Caco-2 (cell line): ENCODE data around the gene MAZ. TPM values are rescaled to one million over a fixed set of nuclear protein-coding genes. Genes with fewer than 3 reads are reported as not detected.
A peak's percentile ranks its signal among the peaks of the same experiment; 100 is the strongest.

Source experiments
- BruUV-seq: library from RNA; stranded (reverse); fragments of 400-500 nt; replicated peaks from 2 replicates; lab custom pipeline; 2021; lab: Mats Ljungman, UMichigan
- CTCF ChIA-PET: fragments of 300-600 bp; sonication (Branson Sonifier 250); formaldehyde crosslinking; loops from one replicate; lab custom pipeline; 2022; ENCODE audit warnings: antibody characterized with exemption; lab: Charles Lee
- POLR2A ChIA-PET: fragments of 300-600 bp; sonication (Branson Sonifier 250); formaldehyde crosslinking; loops from one replicate; lab custom pipeline; 2022; ENCODE audit warnings: antibody characterized with exemption; lab: Charles Lee
- DNase-seq, 2 experiments: peaks; one replicate each; pipeline versions ENCODE4 v3.0.0 to v3.0.0-alpha.2; 2020 to 2022
- H3K27me3 ChIP-seq: replicated peaks from 2 replicates; pipeline ENCODE4 v1.6.0; 2011; ENCODE audit warnings: low read length; ENCODE audit not compliant: control insufficient read depth, insufficient read depth
- H3K36me3 ChIP-seq: 2 replicates; pipeline ENCODE4 v1.5.1; 2011; ENCODE audit warnings: low read length; ENCODE audit not compliant: control insufficient read depth, insufficient read depth
- H3K4me1 ChIP-seq: fragments of 250-450 bp; sonication (Bioruptor Pico); 2 replicates; pipeline ENCODE4 v1.5.1; 2020; ENCODE audit warnings: mild to moderate bottlenecking
- H3K4me3 ChIP-seq: 2 replicates; pipeline ENCODE4 v1.5.1; 2011; ENCODE audit warnings: low read depth, mild to moderate bottlenecking, control low read depth, low read length
- H3K9me3 ChIP-seq: fragments of 250-450 bp; sonication (Bioruptor Pico); 2 replicates; pipeline ENCODE4 v1.5.1; 2020; ENCODE audit warnings: mild to moderate bottlenecking, moderate library complexity
- H3K27ac Mint-ChIP-seq: one replicate; pipeline ENCODE4 v1.8.0; 2022; ENCODE audit warnings: mixed read lengths; ENCODE audit not compliant: unreplicated experiment
- H3K27me3 Mint-ChIP-seq: one replicate; pipeline ENCODE4 v1.8.0; 2022; ENCODE audit warnings: mixed read lengths; ENCODE audit not compliant: insufficient read depth, unreplicated experiment
- H3K36me3 Mint-ChIP-seq: one replicate; pipeline ENCODE4 v1.8.0; 2022; ENCODE audit warnings: mild to moderate bottlenecking, mixed read lengths; ENCODE audit not compliant: insufficient read depth, unreplicated experiment
- H3K4me1 Mint-ChIP-seq: one replicate; pipeline ENCODE4 v1.8.0; 2022; ENCODE audit warnings: low read depth, mixed read lengths; ENCODE audit not compliant: unreplicated experiment
- H3K4me3 Mint-ChIP-seq: one replicate; pipeline ENCODE4 v1.8.0; 2022; ENCODE audit warnings: mild to moderate bottlenecking, moderate library complexity, mixed read lengths; ENCODE audit not compliant: unreplicated experiment
- H3K9me3 Mint-ChIP-seq: one replicate; pipeline ENCODE4 v1.8.0; 2022; ENCODE audit warnings: mixed read lengths; ENCODE audit not compliant: unreplicated experiment
- CTCF ChIP-seq, 2 experiments: fragments of 200-600 bp in 1 of 2; IDR thresholded peaks; 1 replicate in 1 of 2; 2 replicates in 1 of 2; pipeline versions ENCODE4 v1.5.1 to v1.8.0; 2011 to 2022; ENCODE audit warnings: antibody characterized with exemption in 1 of 2, control low read depth in 1 of 2, inconsistent platforms in 1 of 2, low read depth in 1 of 2, low read length in 1 of 2, mild to moderate bottlenecking in 1 of 2, moderate library complexity in 1 of 2; ENCODE audit not compliant: insufficient read depth in 1 of 2, severe bottlenecking in 1 of 2, unreplicated experiment in 1 of 2
- intact Hi-C: fragments of 100-400 bp; cut with micrococcal nuclease; formaldehyde crosslinking; loops from one replicate; pipeline ENCODE4 v1.10.0; 2022; ENCODE audit not compliant: unreplicated experiment
- total RNA-seq: library from RNA; stranded (reverse); gene quantifications from 2 replicates; pipeline ENCODE4 v1.2.3, GENCODE V29; 2022

Gene MAZ
- total RNA-seq, 1 experiment from 2014 or later, result 317 TPM

- TF ChIP-seq CTCF (IDR thresholded peaks at IDR 0.05; ENCODE audit: insufficient read depth in 1 of 2, low read depth in 1 of 2, low read length in 1 of 2, severe bottlenecking in 1 of 2, unreplicated experiment in 1 of 2), result no peak
- H3K27me3 ChIP-seq, result no peaks in the 10 kb centered on the region
- Mint-ChIP-seq H3K4me3 (peak overlapping the region; percentile 79), H3K9me3 (no peaks in the 10 kb centered on the region), H3K27ac (peak overlapping the region; percentile 92), H3K27me3 (no peaks in the 10 kb centered on the region), H3K36me3 (peaks cover 28% of the 10 kb centered on the region), H3K4me1 (peaks cover 22% of the 10 kb centered on the region)
- 0 out of 2 replicates have a peak, but pooled peaks cover 5% of the 10 kb centered on the region for H3K4me1 ChIP-seq
- no TSS peak for BruUV-seq
- peaks cover 2% of the 10 kb centered on the region for H3K36me3 ChIP-seq
- no peaks in the 10 kb centered on the region for H3K9me3 ChIP-seq
- CTCF ChIA-PET, result interaction anchor here (0.7 to 1.8 kb wide), 7 partner anchors 10 to 289 kb away, joined by 3 to 10 read pairs (median 5); partner anchors contain the start of gene PAGR1
- POLR2A ChIA-PET, result interaction anchor here (0.6 to 1.6 kb wide), 14 partner anchors 11 to 184 kb away, joined by 3 to 8 read pairs (median 4); partner anchors contain the start of genes PAGR1, QPRT and TAOK2
- H3K4me3 ChIP-seq, result peak overlapping the region; percentile 50
- DNase-seq, result no peak
- intact Hi-C loops, result loop anchor here (1.0 to 2.0 kb wide), 6 partner anchors 15 to 89 kb away; no protein-coding TSS in a partner anchor
Observed at GRCh38 chr16:29789775-29790182, 16.6 kb upstream of the MAZ start.

- peaks cover 22% of the 10 kb centered on the region for H3K4me1 Mint-ChIP-seq
- H3K9me3 Mint-ChIP-seq, result no peaks in the 10 kb centered on the region
- H3K4me3 Mint-ChIP-seq, result peak within 1 kb of the TSS; percentile 79
- intact Hi-C loops, result loop anchor here (1.0 to 2.0 kb wide), 6 partner anchors 14 to 90 kb away; no protein-coding TSS in a partner anchor
- peaks cover 33% of the 10 kb centered on the region for H3K36me3 Mint-ChIP-seq
- ChIA-PET POLR2A (interaction anchor here (0.6 to 1.6 kb wide), 13 partner anchors 11 to 183 kb away, joined by 3 to 8 read pairs (median 4); partner anchors contain the start of genes PAGR1, QPRT and TAOK2), CTCF (interaction anchor here (0.7 to 1.8 kb wide), 9 partner anchors 11 to 288 kb away, joined by 3 to 10 read pairs (median 5); partner anchors contain the start of gene PAGR1)
- peak; percentile 98 to 99 for DNase-seq
- peak within 1 kb of the TSS; percentile 92 for H3K27ac Mint-ChIP-seq
- TF ChIP-seq CTCF (IDR thresholded peaks at IDR 0.05; ENCODE audit: insufficient read depth in 1 of 2, low read depth in 1 of 2, low read length in 1 of 2, severe bottlenecking in 1 of 2, unreplicated experiment in 1 of 2), result peak; percentile 52 to 83
- BruUV-seq, result TSS peak; percentile 94
- Histone ChIP-seq H3K27me3 (no peaks in the 10 kb centered on the region), H3K9me3 (no peaks in the 10 kb centered on the region), H3K36me3 (peaks cover 2% of the 10 kb centered on the region), H3K4me1 (0 out of 2 replicates have a peak, but pooled peaks cover 5% of the 10 kb centered on the region), H3K4me3 (peak within 1 kb of the TSS; percentile 98)
- no peaks in the 10 kb centered on the region for H3K27me3 Mint-ChIP-seq
Observed at GRCh38 chr16:29790183-29790948, 16.0 kb upstream of the MAZ start, which contains the start of gene KIF22. Gene KIF22 (plus strand): TSS chr16:29790751. CDS start chr16:29790760, 9 bp downstream.
